HepG2 (cell line): ENCODE measurements around the gene TOM1L2. TPM values are rescaled to one million over a fixed set of nuclear protein-coding genes. Genes with fewer than 3 reads are reported as not detected.

Source experiments
- ATAC-seq: fragments of 200-7000 bp; cut with Tn5 transposase; 3 replicates; pipeline ENCODE4 v1.9.1; 2020; ENCODE audit warnings: mild to moderate bottlenecking, moderate library complexity
- BruUV-seq: library from RNA; stranded (reverse); fragments of 400-500 nt; replicated peaks from 2 replicates; lab custom pipeline; 2021; lab: Mats Ljungman, UMichigan
- CTCF ChIA-PET: fragments of 300-600 bp; formaldehyde crosslinking; extraction: SDS; loops from one replicate; lab custom pipeline; 2021; ENCODE audit warnings: low total read pairs, inconsistent platforms, low intra/inter-chr PET ratio; lab: Yijun Ruan, JAX
- POLR2A ChIA-PET: fragments of 350-600 bp; sonication (Branson Sonifier 250); formaldehyde crosslinking; loops from one replicate; lab custom pipeline; 2020; ENCODE audit warnings: antibody characterized with exemption, inconsistent platforms; lab: Yijun Ruan, JAX
- DNase-seq: peaks from one replicate; pipeline ENCODE4 v3.0.0-alpha.2; 2015; ENCODE audit warnings: low spot score
- FAIRE-seq: peaks from 3 replicates; lab custom pipeline; 2011; peaks lifted over from hg19 to GRCh38; lab: Jason Lieb, UNC
- H2AFZ ChIP-seq: one replicate; pipeline ENCODE4 v1.6.1; 2011; ENCODE audit warnings: low read length, inconsistent platforms
- H3K27ac ChIP-seq: fragments of 300-600 bp; 3 replicates; pipeline ENCODE4 v1.8.0; 2011; ENCODE audit warnings: mixed run types, mild to moderate bottlenecking, mixed read lengths, low read length, inconsistent platforms; ENCODE audit not compliant: insufficient read depth; ENCODE audit errors: extremely low read length
- H3K27me3 ChIP-seq, 2 experiments: fragments of 200-600 bp in 1 of 2; 2 replicates in 1 of 2; 3 replicates in 1 of 2; pipeline versions ENCODE4 v1.6.0 to v1.8.0; 2011; ENCODE audit warnings: low read length in 2 of 2, mild to moderate bottlenecking in 2 of 2, moderate library complexity in 2 of 2, inconsistent platforms in 1 of 2; ENCODE audit not compliant: insufficient read depth in 2 of 2, control insufficient read depth in 1 of 2
- H3K36me3 ChIP-seq, 2 experiments: fragments of 200-600 bp in 1 of 2; replicated peaks in 1 of 2; 2 replicates in 1 of 2; 3 replicates in 1 of 2; pipeline versions ENCODE4 v1.5.1 to v1.8.0; 2011; ENCODE audit warnings: low read length in 2 of 2, inconsistent platforms in 1 of 2; ENCODE audit not compliant: insufficient read depth in 2 of 2, control insufficient read depth in 1 of 2
- H3K4me1 ChIP-seq: 2 replicates; pipeline ENCODE4 v1.5.1; 2012; ENCODE audit warnings: low read length, inconsistent platforms; ENCODE audit not compliant: insufficient read depth
- H3K4me2 ChIP-seq: 2 replicates; pipeline ENCODE4 v1.6.0; 2011; ENCODE audit warnings: low read depth, low read length, inconsistent platforms
- H3K4me3 ChIP-seq, 3 experiments: fragments of 200-600 bp in 1 of 3; sonication (generic), shearing (Covaris generic) in 1 of 3; replicated peaks in 1 of 3; 2 replicates each; pipeline ENCODE4 v1.5.1; 2011 to 2016; ENCODE audit warnings: low read length in 3 of 3, inconsistent platforms in 2 of 3, low read depth in 2 of 3, mild to moderate bottlenecking in 2 of 3, control low read depth in 1 of 3, mixed read lengths in 1 of 3; ENCODE audit not compliant: insufficient read depth in 1 of 3
- H3K79me2 ChIP-seq: one replicate; pipeline ENCODE4 v1.6.1; 2011; ENCODE audit warnings: low read length, inconsistent platforms; ENCODE audit not compliant: insufficient read depth
- H3K9ac ChIP-seq: 2 replicates; pipeline ENCODE4 v1.6.0; 2011; ENCODE audit warnings: mild to moderate bottlenecking, low read depth, low read length, inconsistent platforms; ENCODE audit not compliant: insufficient read depth
- H3K9me3 ChIP-seq: 2 replicates; pipeline ENCODE4 v1.5.1; 2012; ENCODE audit warnings: mild to moderate bottlenecking, low read length
- H4K20me1 ChIP-seq: 2 replicates; pipeline ENCODE4 v1.6.0; 2011; ENCODE audit warnings: inconsistent platforms, mild to moderate bottlenecking, low read length, moderate library complexity; ENCODE audit not compliant: insufficient read depth
- GABPA ChIP-seq, 2 experiments: IDR thresholded peaks; 2 replicates each; pipeline ENCODE4 v1.6.1; 2011 to 2016; ENCODE audit warnings: low read depth in 2 of 2, low read length in 1 of 2, missing biosample characterization in 1 of 2, missing genetic modification characterization in 1 of 2
- MEF2D ChIP-seq: sonication (generic); formaldehyde crosslinking; IDR thresholded peaks from 2 replicates; pipeline ENCODE4 v1.5.1; 2020; ENCODE audit warnings: mild to moderate bottlenecking, missing genetic modification reagents
- SNAPC4 ChIP-seq: sonication (generic); formaldehyde crosslinking; IDR thresholded peaks from 2 replicates; pipeline ENCODE4 v1.4.0; 2020; ENCODE audit warnings: mild to moderate bottlenecking, missing genetic modification reagents
- SP5 ChIP-seq: IDR thresholded peaks from 2 replicates; pipeline ENCODE4 v1.6.1; 2016; ENCODE audit warnings: low read depth, borderline replicate concordance
- TEAD3 ChIP-seq: optimal IDR thresholded peaks from 2 replicates; pipeline ENCODE3; 2016; ENCODE audit warnings: borderline replicate concordance
- TOPORS ChIP-seq: sonication (generic); formaldehyde crosslinking; IDR thresholded peaks from 2 replicates; pipeline ENCODE4 v1.8.0; 2023; ENCODE audit warnings: mild to moderate bottlenecking, missing genetic modification reagents
- TP53 ChIP-seq: sonication (generic); formaldehyde crosslinking; conservative IDR thresholded peaks from 2 replicates; pipeline ENCODE4 v1.4.0; 2020; ENCODE audit warnings: missing genetic modification reagents
- WIZ ChIP-seq: sonication (generic); formaldehyde crosslinking; IDR thresholded peaks from 2 replicates; pipeline ENCODE4 v1.5.1; 2020; ENCODE audit warnings: mild to moderate bottlenecking, missing genetic modification reagents
- ZNF281 ChIP-seq: sonication (generic); formaldehyde crosslinking; IDR thresholded peaks from 2 replicates; pipeline ENCODE4 v1.4.0; 2020; ENCODE audit warnings: missing genetic modification reagents, borderline replicate concordance
- ZNF550 ChIP-seq: sonication (generic); formaldehyde crosslinking; IDR thresholded peaks from 2 replicates; pipeline ENCODE4 v1.4.0; 2020; ENCODE audit warnings: mild to moderate bottlenecking, missing genetic modification reagents, borderline replicate concordance
- ZNF891 ChIP-seq: sonication (generic); formaldehyde crosslinking; IDR thresholded peaks from 2 replicates; pipeline ENCODE4 v1.5.0; 2020; ENCODE audit warnings: mild to moderate bottlenecking, missing genetic modification reagents
- WGBS: methylation state at CpG from one replicate; pipeline ENCODE4 v1.1.6; 2017; ENCODE audit warnings: low lambda C conversion rate; 5-methylcytosine and 5-hydroxymethylcytosine counted together
- in situ Hi-C: cut with HindIII; loops from 2 replicates; pipeline ENCODE4 v1.10.0; 2017; ENCODE audit warnings: low pct_unique_long_range_greater_than_20kb; ENCODE audit not compliant: extremely low pct_ligation_motif_present
- intact Hi-C: fragments of 100-400 bp; cut with micrococcal nuclease; formaldehyde crosslinking; loops from one replicate; pipeline ENCODE4 v1.10.0; 2022; ENCODE audit not compliant: unreplicated experiment
- polyA plus RNA-seq, 8 experiments: library from polyadenylated mRNA; depleted of rRNA in 3 of 8; stranded (reverse) in 7 of 8; unstranded in 1 of 8; fragments of >200 nt; fragmentation: Illumina TruSeq in 4 of 8; extraction: Trizol in 4 of 8; gene quantifications; 2 replicates each; pipeline versions ENCODE4 v1.2.1 to v1.2.3, GENCODE V29; 2011 to 2016; ENCODE audit warnings: low read depth in 4 of 8, missing spikeins in 1 of 8, mixed read lengths in 1 of 8; ENCODE audit not compliant: insufficient read depth in 1 of 8
- total RNA-seq, 5 experiments: library from RNA; depleted of rRNA; stranded (reverse); fragments of >200 nt; fragmentation: Illumina TruSeq; extraction: Trizol; gene quantifications; 2 replicates each; pipeline ENCODE4 v1.2.3, GENCODE V29; 2016; ENCODE audit warnings: low read depth in 1 of 5
- TF ChIP-seq, protein P1 (sequence below): sonication (generic); formaldehyde crosslinking; IDR thresholded peaks from 2 replicates; pipeline ENCODE4 v1.4.0; 2020; ENCODE audit warnings: missing genetic modification reagents, mild to moderate bottlenecking, borderline replicate concordance
- TF ChIP-seq, protein P2 (sequence below): sonication (generic); formaldehyde crosslinking; conservative IDR thresholded peaks from 2 replicates; pipeline ENCODE4 v1.4.0; 2020; ENCODE audit warnings: missing genetic modification reagents

TOM1L2 gene
- total and polyA plus RNA-seq, 2 of the 13 experiments (the other 11 are each of a cell fraction or from before 2014, with no cell fraction given) = 4.7 to 7.4 TPM

- no peak for ATAC-seq
- TF ChIP-seq ZNF550 (no peak), SNAPC4 (CRISPR knock-in tag) (no peak), MEF2D (CRISPR knock-in tag) (no peak), TOPORS (no peak), SP5 (no peak), TEAD3 (no peak), ZNF281 (CRISPR knock-in tag) (no peak), TP53 (no peak), ZNF891 (CRISPR knock-in tag) (no peak), WIZ (CRISPR knock-in tag) (no peak), GABPA (IDR thresholded peaks at IDR 0.05; ENCODE audit: low read depth, low read length) (no peak), GABPA (CRISPR knock-in tag; IDR thresholded peaks at IDR 0.05; ENCODE audit: low read depth) (no peak)
- TF ChIP-seq, protein P1, sequence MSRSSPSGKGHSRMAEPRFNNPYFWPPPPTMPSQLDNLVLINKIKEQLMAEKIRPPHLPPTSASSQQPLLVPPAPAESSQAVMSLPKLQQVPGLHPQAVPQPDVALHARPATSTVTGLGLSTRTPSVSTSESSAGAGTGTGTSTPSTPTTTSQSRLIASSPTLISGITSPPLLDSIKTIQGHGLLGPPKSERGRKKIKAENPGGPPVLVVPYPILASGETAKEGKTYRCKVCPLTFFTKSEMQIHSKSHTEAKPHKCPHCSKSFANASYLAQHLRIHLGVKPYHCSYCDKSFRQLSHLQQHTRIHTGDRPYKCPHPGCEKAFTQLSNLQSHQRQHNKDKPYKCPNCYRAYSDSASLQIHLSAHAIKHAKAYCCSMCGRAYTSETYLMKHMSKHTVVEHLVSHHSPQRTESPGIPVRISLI (CRISPR knock-in tag) = no peak
- TF ChIP-seq, protein P2, sequence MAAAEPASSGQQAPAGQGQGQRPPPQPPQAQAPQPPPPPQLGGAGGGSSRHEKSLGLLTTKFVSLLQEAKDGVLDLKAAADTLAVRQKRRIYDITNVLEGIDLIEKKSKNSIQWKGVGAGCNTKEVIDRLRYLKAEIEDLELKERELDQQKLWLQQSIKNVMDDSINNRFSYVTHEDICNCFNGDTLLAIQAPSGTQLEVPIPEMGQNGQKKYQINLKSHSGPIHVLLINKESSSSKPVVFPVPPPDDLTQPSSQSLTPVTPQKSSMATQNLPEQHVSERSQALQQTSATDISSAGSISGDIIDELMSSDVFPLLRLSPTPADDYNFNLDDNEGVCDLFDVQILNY (CRISPR knock-in tag) = no peak
- TF ChIP-seq, all 625 proteins: peak for 0
- Histone ChIP-seq H3K27me3 (no peaks in the 10 kb centered on the region), H3K4me1 (peaks cover 30% of the 10 kb centered on the region), H2AFZ (no peak overlapping the region), H3K36me3 (no peaks in the 10 kb centered on the region), H3K9me3 (no peaks in the 10 kb centered on the region), H3K9ac (no peak overlapping the region), H3K4me2 (no peak overlapping the region), H4K20me1 (no peaks in the 10 kb centered on the region), H3K4me3 (no peak overlapping the region), H3K27ac (no peak overlapping the region), H3K79me2 (no peaks in the 10 kb centered on the region)
- FAIRE-seq (no peak), DNase-seq (no peak)
- in situ Hi-C loops (no loop called here), intact Hi-C loops (no loop called here)
- CTCF ChIA-PET = no interaction called here
- WGBS = 100% methylated on average over 1 of the region's 1 CpG
- POLR2A ChIA-PET = no interaction called here
- no TSS peak for BruUV-seq
Measured at GRCh38 chr17:17947966-17948365, 24.2 kb downstream of the TOM1L2 start.
